ENCODE data around the gene ALDH18A1.
"Not testable (repeated sequence)": the region's sequence is repeated elsewhere in the genome, so short reads cannot be mapped to it uniquely, and the experiment has no call there.

ALDH18A1 gene

DNA sequence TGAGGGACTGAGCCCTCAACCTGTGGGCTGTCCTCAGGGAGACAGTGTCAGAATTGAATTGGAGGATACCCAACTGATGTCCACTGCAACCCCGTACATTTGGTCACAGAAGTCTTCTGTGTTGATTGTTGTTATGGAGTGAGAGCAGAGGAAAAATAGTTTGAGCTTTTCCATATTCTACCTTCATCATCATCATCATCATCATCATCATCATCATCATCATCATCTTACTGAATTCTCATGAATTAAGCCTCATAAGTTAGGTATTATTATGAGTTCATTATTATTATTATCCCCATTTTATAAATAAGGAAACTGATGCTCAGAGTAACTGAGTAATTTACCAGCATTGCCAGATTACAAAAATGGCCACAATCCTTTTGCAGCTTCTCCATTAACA lies 8.4 kb downstream of the ALDH18A1 start:
- Histone ChIP-seq H3K36me3 (ENCODE audit: control insufficient read depth, insufficient read depth, low read length) (peaks cover 73% of the 10 kb centered on the region), H3K9me3 (ENCODE audit: control insufficient read depth, insufficient read depth, low read length) (no peaks in the 10 kb centered on the region), H3K4me1 (ENCODE audit: control insufficient read depth, insufficient read depth, low read length) (0 out of 2 replicates have a peak, but pooled peaks cover 3% of the 10 kb centered on the region), H3K9ac (ENCODE audit: low read depth, low read length) (no peak overlapping the region), H3K27ac (ENCODE audit: low read depth, low read length) (no peak overlapping the region), H3K4me3 (ENCODE audit: low read depth, low read length) (no peak overlapping the region), H3K27me3 (ENCODE audit: control insufficient read depth, insufficient read depth, low read length) (no peaks in the 10 kb centered on the region)

- H3K9me3 ChIP-seq (ENCODE audit: control insufficient read depth, insufficient read depth, low read length), result no peaks in the 10 kb centered on the region
- no peak overlapping the region for H3K4me3 ChIP-seq (ENCODE audit: low read depth, low read length)
- peaks cover 72% of the 10 kb centered on the region for H3K36me3 ChIP-seq (ENCODE audit: control insufficient read depth, insufficient read depth, low read length)
- H3K27ac ChIP-seq (ENCODE audit: low read depth, low read length), result no peak overlapping the region
- no peak overlapping the region for H3K9ac ChIP-seq (ENCODE audit: low read depth, low read length)
- 0 out of 2 replicates have a peak, but pooled peaks cover 3% of the 10 kb centered on the region for H3K4me1 ChIP-seq (ENCODE audit: control insufficient read depth, insufficient read depth, low read length)
- H3K27me3 ChIP-seq (ENCODE audit: control insufficient read depth, insufficient read depth, low read length), result no peaks in the 10 kb centered on the region
Measured at GRCh38 chr10:95646160-95646559, 10.4 kb downstream of the ALDH18A1 start.

GRCh38 chr10:95644901-95645300 lies 11.6 kb downstream of the ALDH18A1 start:
- H3K4me1 ChIP-seq (ENCODE audit: control insufficient read depth, insufficient read depth, low read length), result no peaks in the 10 kb centered on the region
- H3K36me3 ChIP-seq (ENCODE audit: control insufficient read depth, insufficient read depth, low read length), result peaks cover 80% of the 10 kb centered on the region
- H3K9ac ChIP-seq (ENCODE audit: low read depth, low read length), result no peak overlapping the region
- H3K4me3 ChIP-seq (ENCODE audit: low read depth, low read length), result no peak overlapping the region
- no peaks in the 10 kb centered on the region for H3K27me3 ChIP-seq (ENCODE audit: control insufficient read depth, insufficient read depth, low read length)
- no peaks in the 10 kb centered on the region for H3K9me3 ChIP-seq (ENCODE audit: control insufficient read depth, insufficient read depth, low read length)
- no peak overlapping the region for H3K27ac ChIP-seq (ENCODE audit: low read depth, low read length)

DNA sequence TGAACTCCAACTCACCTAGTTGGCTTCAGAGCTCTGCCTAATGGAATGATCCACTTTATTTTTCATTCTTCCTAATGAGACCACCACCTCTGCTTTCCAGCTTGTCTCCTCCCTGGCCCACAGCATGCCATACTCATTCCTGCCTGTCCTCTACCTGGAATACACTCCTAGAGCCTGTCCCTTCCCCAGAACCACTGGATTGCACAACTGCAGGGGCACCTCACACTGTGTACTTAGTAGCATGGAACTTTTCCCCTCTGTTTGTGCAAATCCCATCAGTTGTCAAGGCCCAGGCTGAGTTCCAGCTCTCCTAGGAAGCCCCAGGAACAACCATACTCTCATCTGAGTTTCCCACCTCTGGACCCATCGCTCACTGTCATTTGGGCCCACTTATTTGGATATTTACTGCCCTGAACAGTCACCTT lies 15.6 kb downstream of the ALDH18A1 start:
- H3K9ac ChIP-seq (ENCODE audit: low read depth, low read length), result no peak overlapping the region
- no peak overlapping the region for H3K27ac ChIP-seq (ENCODE audit: low read depth, low read length)
- H3K36me3 ChIP-seq (ENCODE audit: control insufficient read depth, insufficient read depth, low read length), result peaks cover 87% of the 10 kb centered on the region
- H3K4me1 ChIP-seq (ENCODE audit: control insufficient read depth, insufficient read depth, low read length), result no peaks in the 10 kb centered on the region
- H3K4me3 ChIP-seq (ENCODE audit: low read depth, low read length), result no peak overlapping the region
- no peaks in the 10 kb centered on the region for H3K9me3 ChIP-seq (ENCODE audit: control insufficient read depth, insufficient read depth, low read length)
- no peaks in the 10 kb centered on the region for H3K27me3 ChIP-seq (ENCODE audit: control insufficient read depth, insufficient read depth, low read length)

DNA sequence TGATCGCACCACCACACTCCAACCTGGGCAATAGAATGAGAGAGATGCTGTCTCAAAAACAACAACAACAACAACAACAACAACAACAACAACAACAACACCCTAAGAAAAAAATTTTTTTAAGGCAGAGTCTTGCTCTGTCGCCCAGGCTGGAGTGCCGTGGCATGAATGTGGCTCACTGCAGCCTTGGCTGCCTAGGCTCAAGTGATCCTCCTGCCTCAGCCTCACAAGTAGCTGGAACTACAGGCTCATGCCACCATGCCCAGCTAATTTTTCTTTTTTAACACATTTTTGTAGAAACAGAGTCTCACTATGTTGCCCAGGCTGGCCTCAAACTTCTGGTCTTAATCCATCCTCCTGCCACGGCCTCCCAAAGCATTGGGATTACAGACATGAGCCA lies 18.6 kb downstream of the ALDH18A1 start:
- H3K27ac ChIP-seq (ENCODE audit: low read depth, low read length), result no peak overlapping the region
- H3K27me3 ChIP-seq (ENCODE audit: control insufficient read depth, insufficient read depth, low read length), result no peaks in the 10 kb centered on the region
- no peaks in the 10 kb centered on the region for H3K4me1 ChIP-seq (ENCODE audit: control insufficient read depth, insufficient read depth, low read length)
- peaks cover 95% of the 10 kb centered on the region for H3K36me3 ChIP-seq (ENCODE audit: control insufficient read depth, insufficient read depth, low read length)
- no peak overlapping the region for H3K4me3 ChIP-seq (ENCODE audit: low read depth, low read length)
- H3K9me3 ChIP-seq (ENCODE audit: control insufficient read depth, insufficient read depth, low read length), result no peaks in the 10 kb centered on the region
- no peak overlapping the region for H3K9ac ChIP-seq (ENCODE audit: low read depth, low read length)

DNA sequence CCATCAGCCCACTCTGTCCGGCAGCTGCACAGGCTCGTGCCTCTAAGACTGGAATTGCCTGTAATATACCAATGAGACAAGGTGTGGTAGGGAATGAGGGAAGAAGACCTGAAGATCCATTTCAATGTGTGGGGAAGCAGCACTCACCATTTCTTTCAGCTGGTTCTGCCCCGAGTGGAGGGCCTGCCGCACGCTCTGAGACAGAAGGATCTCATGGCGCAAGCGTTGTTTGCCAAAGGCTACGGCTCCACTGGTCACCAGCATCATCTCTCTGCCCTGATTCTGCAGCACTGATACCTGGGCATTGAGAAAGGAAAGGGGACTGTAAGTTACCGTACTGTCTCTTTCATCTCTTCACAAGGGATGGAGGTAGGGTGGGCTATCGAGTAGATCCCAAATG lies 19.4 kb downstream of the ALDH18A1 start:
- H3K36me3 ChIP-seq (ENCODE audit: control insufficient read depth, insufficient read depth, low read length), result peaks cover 95% of the 10 kb centered on the region
- H3K9me3 ChIP-seq (ENCODE audit: control insufficient read depth, insufficient read depth, low read length), result no peaks in the 10 kb centered on the region
- no peaks in the 10 kb centered on the region for H3K27me3 ChIP-seq (ENCODE audit: control insufficient read depth, insufficient read depth, low read length)
- no peak overlapping the region for H3K9ac ChIP-seq (ENCODE audit: low read depth, low read length)
- no peak overlapping the region for H3K4me3 ChIP-seq (ENCODE audit: low read depth, low read length)
- H3K4me1 ChIP-seq (ENCODE audit: control insufficient read depth, insufficient read depth, low read length), result no peaks in the 10 kb centered on the region
- H3K27ac ChIP-seq (ENCODE audit: low read depth, low read length), result no peak overlapping the region

- Histone ChIP-seq H3K36me3 (ENCODE audit: control insufficient read depth, insufficient read depth, low read length) (peaks cover 93% of the 10 kb centered on the region), H3K9ac (ENCODE audit: low read depth, low read length) (no peak overlapping the region), H3K9me3 (ENCODE audit: control insufficient read depth, insufficient read depth, low read length) (no peaks in the 10 kb centered on the region), H3K27ac (ENCODE audit: low read depth, low read length) (no peak overlapping the region), H3K27me3 (ENCODE audit: control insufficient read depth, insufficient read depth, low read length) (no peaks in the 10 kb centered on the region), H3K4me1 (ENCODE audit: control insufficient read depth, insufficient read depth, low read length) (no peaks in the 10 kb centered on the region), H3K4me3 (ENCODE audit: low read depth, low read length) (no peak overlapping the region)
Measured at GRCh38 chr10:95635319-95635733, 21.2 kb downstream of the ALDH18A1 start.

- peaks cover 95% of the 10 kb centered on the region for H3K36me3 ChIP-seq (ENCODE audit: control insufficient read depth, insufficient read depth, low read length)
- no peak overlapping the region for H3K9ac ChIP-seq (ENCODE audit: low read depth, low read length)
- no peak overlapping the region for H3K27ac ChIP-seq (ENCODE audit: low read depth, low read length)
- no peaks in the 10 kb centered on the region for H3K4me1 ChIP-seq (ENCODE audit: control insufficient read depth, insufficient read depth, low read length)
- no peak overlapping the region for H3K4me3 ChIP-seq (ENCODE audit: low read depth, low read length)
- H3K27me3 ChIP-seq (ENCODE audit: control insufficient read depth, insufficient read depth, low read length), result no peaks in the 10 kb centered on the region
- H3K9me3 ChIP-seq (ENCODE audit: control insufficient read depth, insufficient read depth, low read length), result no peaks in the 10 kb centered on the region
Measured at GRCh38 chr10:95628786-95629185, 27.7 kb downstream of the ALDH18A1 start.

GRCh38 chr10:95626500-95626899 lies 30.0 kb downstream of the ALDH18A1 start:
- H3K4me1 ChIP-seq (ENCODE audit: control insufficient read depth, insufficient read depth, low read length), result no peaks in the 10 kb centered on the region
- no peak overlapping the region for H3K4me3 ChIP-seq (ENCODE audit: low read depth, low read length)
- peaks cover 82% of the 10 kb centered on the region for H3K36me3 ChIP-seq (ENCODE audit: control insufficient read depth, insufficient read depth, low read length)
- no peak overlapping the region for H3K27ac ChIP-seq (ENCODE audit: low read depth, low read length)
- no peaks in the 10 kb centered on the region for H3K27me3 ChIP-seq (ENCODE audit: control insufficient read depth, insufficient read depth, low read length)
- H3K9me3 ChIP-seq (ENCODE audit: control insufficient read depth, insufficient read depth, low read length), result no peaks in the 10 kb centered on the region
- no peak overlapping the region for H3K9ac ChIP-seq (ENCODE audit: low read depth, low read length)

DNA sequence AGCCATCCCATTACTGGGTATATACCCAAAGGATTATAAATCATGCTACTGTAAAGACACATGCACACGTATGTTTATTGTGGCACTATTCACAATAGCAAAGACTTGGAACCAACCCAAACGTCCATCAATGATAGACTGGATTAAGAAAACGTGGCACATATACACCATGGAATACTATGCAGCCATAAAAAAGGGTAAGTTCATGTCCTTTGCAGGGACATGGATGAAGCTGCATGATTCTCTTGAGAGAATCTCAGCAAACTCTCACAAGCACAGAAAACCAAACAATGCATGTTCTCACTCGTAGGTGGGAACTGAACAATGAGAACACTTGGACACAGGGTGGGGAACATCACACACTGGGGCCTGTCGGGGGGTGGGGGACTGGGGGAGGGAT lies 36.1 kb downstream of the ALDH18A1 start:
- H3K36me3 ChIP-seq (ENCODE audit: control insufficient read depth, insufficient read depth, low read length), result peaks cover 66% of the 10 kb centered on the region
- not testable (repeated sequence) for H3K27ac ChIP-seq (ENCODE audit: low read depth, low read length); H3K27me3 ChIP-seq (ENCODE audit: control insufficient read depth, insufficient read depth, low read length); H3K9me3 ChIP-seq (ENCODE audit: control insufficient read depth, insufficient read depth, low read length); H3K9ac ChIP-seq (ENCODE audit: low read depth, low read length); H3K4me1 ChIP-seq (ENCODE audit: control insufficient read depth, insufficient read depth, low read length); H3K4me3 ChIP-seq (ENCODE audit: low read depth, low read length)

GRCh38 chr10:95618101-95618500 lies 38.4 kb downstream of the ALDH18A1 start:
- H3K36me3 ChIP-seq (ENCODE audit: control insufficient read depth, insufficient read depth, low read length), result peaks cover 74% of the 10 kb centered on the region

GRCh38 chr10:95616446-95616845 lies 40.1 kb downstream of the ALDH18A1 start:
- no peak overlapping the region for H3K9ac ChIP-seq (ENCODE audit: low read depth, low read length)
- peaks cover 81% of the 10 kb centered on the region for H3K36me3 ChIP-seq (ENCODE audit: control insufficient read depth, insufficient read depth, low read length)
- no peaks in the 10 kb centered on the region for H3K9me3 ChIP-seq (ENCODE audit: control insufficient read depth, insufficient read depth, low read length)
- no peak overlapping the region for H3K4me3 ChIP-seq (ENCODE audit: low read depth, low read length)
- H3K27ac ChIP-seq (ENCODE audit: low read depth, low read length), result no peak overlapping the region
- no peaks in the 10 kb centered on the region for H3K27me3 ChIP-seq (ENCODE audit: control insufficient read depth, insufficient read depth, low read length)
- no peaks in the 10 kb centered on the region for H3K4me1 ChIP-seq (ENCODE audit: control insufficient read depth, insufficient read depth, low read length)

More at GRCh38 chr10:95618101-95618500, 38.4 kb downstream of the ALDH18A1 start:
- no peak overlapping the region for H3K27ac ChIP-seq (ENCODE audit: low read depth, low read length)
- H3K4me3 ChIP-seq (ENCODE audit: low read depth, low read length), result no peak overlapping the region
- H3K4me1 ChIP-seq (ENCODE audit: control insufficient read depth, insufficient read depth, low read length), result no peaks in the 10 kb centered on the region
- H3K27me3 ChIP-seq (ENCODE audit: control insufficient read depth, insufficient read depth, low read length), result no peaks in the 10 kb centered on the region
- no peaks in the 10 kb centered on the region for H3K9me3 ChIP-seq (ENCODE audit: control insufficient read depth, insufficient read depth, low read length)
- H3K9ac ChIP-seq (ENCODE audit: low read depth, low read length), result no peak overlapping the region
